Endodermal cell (in vitro differentiated cells): ENCODE results near the gene WDR45. TPM values are rescaled to one million over a fixed set of nuclear protein-coding genes. Genes with fewer than 3 reads are reported as not detected.
A peak's percentile ranks its signal among the peaks of the same experiment; 100 is the strongest.

Source experiments
- DNase-seq: peaks from one replicate; pipeline ENCODE4 v3.0.0-alpha.2; 2017
- H3K27ac ChIP-seq: 2 replicates; pipeline ENCODE4 v1.5.1; 2013; ENCODE audit warnings: mild to moderate bottlenecking, low read depth, low read length, moderate library complexity
- H3K27me3 ChIP-seq: 2 replicates; pipeline ENCODE4 v1.6.1; 2013; ENCODE audit warnings: mild to moderate bottlenecking, low read length, moderate library complexity; ENCODE audit not compliant: insufficient read depth, control insufficient read depth, poor library complexity, severe bottlenecking
- H3K36me3 ChIP-seq: 2 replicates; pipeline ENCODE4 v1.7.0; 2013; ENCODE audit warnings: mild to moderate bottlenecking, low read length, moderate library complexity; ENCODE audit not compliant: control insufficient read depth, insufficient read depth
- H3K4me1 ChIP-seq: one replicate; pipeline ENCODE4 v1.7.0; 2013; ENCODE audit warnings: low read length; ENCODE audit not compliant: control insufficient read depth, insufficient read depth
- H3K4me3 ChIP-seq: 2 replicates; pipeline ENCODE4 v1.5.1; 2013; ENCODE audit warnings: mild to moderate bottlenecking, low read length, moderate library complexity
- H3K9ac ChIP-seq: 2 replicates; pipeline ENCODE4 v1.6.1; 2013; ENCODE audit warnings: mild to moderate bottlenecking, low read length, moderate library complexity; ENCODE audit not compliant: poor library complexity, severe bottlenecking; ENCODE audit errors: extremely low read depth
- H3K9me3 ChIP-seq: 2 replicates; pipeline ENCODE4 v1.6.1; 2013; ENCODE audit warnings: mild to moderate bottlenecking, low read length, moderate library complexity; ENCODE audit not compliant: control insufficient read depth
- H3K27ac Mint-ChIP-seq: 2 replicates; pipeline ENCODE4 v1.8.0; 2020; ENCODE audit warnings: mixed read lengths
- H3K27me3 Mint-ChIP-seq: 2 replicates; pipeline ENCODE4 v1.8.0; 2021; ENCODE audit warnings: mild to moderate bottlenecking, mixed read lengths; ENCODE audit not compliant: insufficient read depth
- H3K36me3 Mint-ChIP-seq: 2 replicates; pipeline ENCODE4 v1.8.0; 2020; ENCODE audit warnings: low read depth, mixed read lengths
- H3K4me1 Mint-ChIP-seq: 2 replicates; pipeline ENCODE4 v1.8.0; 2020; ENCODE audit warnings: mixed read lengths
- H3K4me3 Mint-ChIP-seq: 2 replicates; pipeline ENCODE4 v1.8.0; 2020; ENCODE audit warnings: mild to moderate bottlenecking, moderate library complexity, mixed read lengths
- H3K9me3 Mint-ChIP-seq: 2 replicates; pipeline ENCODE4 v1.8.0; 2020; ENCODE audit warnings: mild to moderate bottlenecking, mixed read lengths
- CTCF ChIP-seq: fragments of 200-600 bp; sonication (generic); conservative IDR thresholded peaks from 2 replicates; pipeline ENCODE4 v1.5.0; 2021; ENCODE audit warnings: antibody characterized with exemption, mild to moderate bottlenecking
- WGBS, 2 experiments: methylation state at CpG; one replicate each; pipeline versions ENCODE4 v1.1.5 to v1.1.7; 2013; ENCODE audit warnings: missing lambda C conversion rate in 2 of 2, mixed read lengths in 1 of 2; ENCODE audit not compliant: insufficient coverage in 1 of 2, insufficient read length in 1 of 2; 5-methylcytosine and 5-hydroxymethylcytosine counted together
- total RNA-seq, 2 donors: library from RNA; stranded (reverse); fragmentation: NEBNext Ultra II Directional in 1 of 2; extraction: Animal tissue kit (Norgen Biotek cat#: 25700) in 1 of 2; gene quantifications; 2 replicates in 1 of 2; 3 replicates in 1 of 2; pipeline ENCODE4 v1.2.1, GENCODE V29; 2021

The WDR45 gene
- total RNA-seq, 2 donors from 2014 or later = 29.8 to 42.5 TPM

GRCh38 chrX:49030283-49030682 is 49.4 kb downstream of the WDR45 start:
- Histone ChIP-seq H3K27ac (no peak overlapping the region), H3K9ac (no peak overlapping the region), H3K36me3 (peaks cover 11% of the 10 kb centered on the region), H3K4me1 (no peaks in the 10 kb centered on the region), H3K4me3 (no peak overlapping the region), H3K27me3 (no peaks in the 10 kb centered on the region), H3K9me3 (no peaks in the 10 kb centered on the region)
- H3K9me3 Mint-ChIP-seq = peaks cover 59% of the 10 kb centered on the region
- H3K27me3 Mint-ChIP-seq = no peaks in the 10 kb centered on the region
- no peaks in the 10 kb centered on the region for H3K4me1 Mint-ChIP-seq
- no peak overlapping the region for H3K27ac Mint-ChIP-seq
- H3K36me3 Mint-ChIP-seq = peaks cover 40% of the 10 kb centered on the region
- no peak for TF ChIP-seq CTCF
- H3K4me3 Mint-ChIP-seq = no peak overlapping the region
- no peak for DNase-seq
- WGBS, 2 experiments = 97 to 100% methylated on average over 1 to 6 of the region's 6 CpGs

GRCh38 chrX:49029876-49030275 is 49.8 kb downstream of the WDR45 start:
- Histone ChIP-seq H3K9me3 (no peaks in the 10 kb centered on the region), H3K27me3 (no peaks in the 10 kb centered on the region), H3K4me1 (no peaks in the 10 kb centered on the region), H3K9ac (no peak overlapping the region), H3K27ac (no peak overlapping the region), H3K4me3 (no peak overlapping the region), H3K36me3 (peaks cover 11% of the 10 kb centered on the region)
- WGBS, 2 experiments = 94% methylated on average over 6 of the region's 6 CpGs; no CpG with 5 or more reads in 1 of the 2 experiments
- H3K4me1 Mint-ChIP-seq = no peaks in the 10 kb centered on the region
- no peak for TF ChIP-seq CTCF
- H3K9me3 Mint-ChIP-seq = peaks cover 59% of the 10 kb centered on the region
- H3K36me3 Mint-ChIP-seq = peaks cover 40% of the 10 kb centered on the region
- H3K27me3 Mint-ChIP-seq = no peaks in the 10 kb centered on the region
- DNase-seq = peak; percentile 84
- no peak overlapping the region for H3K4me3 Mint-ChIP-seq
- H3K27ac Mint-ChIP-seq = no peak overlapping the region

Other genes starting within 250 kb of the WDR45 start
- 1 to 10 TPM; 2.9 to 4.0 TPM for gene PCSK1N, start 244.3 kb downstream of the WDR45 start, total RNA-seq
- gene TIMM17B, start 182.1 kb downstream of the WDR45 start, total RNA-seq = 10 to 100 TPM; 78.6 to 83.3 TPM
- 10 to 100 TPM; 46.6 to 69.0 TPM for gene PQBP1, start 182.0 kb downstream of the WDR45 start, total RNA-seq
- gene SLC35A2, start 168.2 kb downstream of the WDR45 start, total RNA-seq = 10 to 100 TPM; 22.8 to 24.7 TPM
- gene PIM2, start 160.9 kb downstream of the WDR45 start, total RNA-seq = 10 to 100 TPM; 26.2 to 94.0 TPM
- 10 to 100 TPM; 50.3 to 56.5 TPM for gene OTUD5, start 122.3 kb downstream of the WDR45 start, total RNA-seq
- gene KCND1, start 108.0 kb downstream of the WDR45 start, total RNA-seq = 1 to 10 TPM; 3.6 to 7.0 TPM
- 10 to 100 TPM; 55.9 to 63.1 TPM for gene GRIPAP1, start 77.6 kb downstream of the WDR45 start, total RNA-seq
- 10 to 100 TPM; 33.2 to 34.4 TPM for gene TFE3, start 36.5 kb downstream of the WDR45 start, total RNA-seq
- 10 to 100 TPM; 13.4 to 13.5 TPM for gene CCDC120, start 20.9 kb downstream of the WDR45 start, total RNA-seq
- gene PRAF2, start 5.9 kb downstream of the WDR45 start, total RNA-seq = 10 to 100 TPM in 1 of 2 donors, 1 to 10 TPM in 1; 8.2 to 15.7 TPM
- gene GPKOW, start 43.8 kb upstream of the WDR45 start, total RNA-seq = 10 to 100 TPM; 17.9 to 23.7 TPM
- 1 to 10 TPM; 1.2 to 1.3 TPM for gene MAGIX, start 82.9 kb upstream of the WDR45 start, total RNA-seq
- gene PLP2, start 92.0 kb upstream of the WDR45 start, total RNA-seq = 1 to 10 TPM; 1.9 to 2.0 TPM
- 10 to 100 TPM; 10.7 to 12.0 TPM for gene PRICKLE3, start 106.5 kb upstream of the WDR45 start, total RNA-seq
- under 1 TPM; 0.48 to 0.51 TPM for gene SYP, start 120.3 kb upstream of the WDR45 start, total RNA-seq
- gene CACNA1F, start 153.5 kb upstream of the WDR45 start, total RNA-seq = under 1 TPM; 0.42 to 0.70 TPM
- gene CCDC22, start 155.6 kb upstream of the WDR45 start, total RNA-seq = 10 to 100 TPM; 14.0 to 15.5 TPM
- under 1 TPM; 0.53 to 0.77 TPM for gene FOXP3, start 184.8 kb upstream of the WDR45 start, total RNA-seq
- 10 to 100 TPM in 1 of 2 donors, 1 to 10 TPM in 1; 6.9 to 16.6 TPM for gene PPP1R3F, start 189.9 kb upstream of the WDR45 start, total RNA-seq
- not detected for gene GAGE10, start 223.8 kb upstream of the WDR45 start, total RNA-seq
- not detected for gene GAGE12J, start 242.2 kb upstream of the WDR45 start, total RNA-seq